KG1 (cell line): ENCODE measurements around the gene SNX33.
"Not testable (repeated sequence)": the region's sequence is repeated elsewhere in the genome, so short reads cannot be mapped to it uniquely, and the experiment has no call there.

Source experiments
- DNase-seq: peaks from one replicate; lab custom pipeline; 2025; lab: John Stamatoyannopoulos, UW

Gene SNX33, protein sequence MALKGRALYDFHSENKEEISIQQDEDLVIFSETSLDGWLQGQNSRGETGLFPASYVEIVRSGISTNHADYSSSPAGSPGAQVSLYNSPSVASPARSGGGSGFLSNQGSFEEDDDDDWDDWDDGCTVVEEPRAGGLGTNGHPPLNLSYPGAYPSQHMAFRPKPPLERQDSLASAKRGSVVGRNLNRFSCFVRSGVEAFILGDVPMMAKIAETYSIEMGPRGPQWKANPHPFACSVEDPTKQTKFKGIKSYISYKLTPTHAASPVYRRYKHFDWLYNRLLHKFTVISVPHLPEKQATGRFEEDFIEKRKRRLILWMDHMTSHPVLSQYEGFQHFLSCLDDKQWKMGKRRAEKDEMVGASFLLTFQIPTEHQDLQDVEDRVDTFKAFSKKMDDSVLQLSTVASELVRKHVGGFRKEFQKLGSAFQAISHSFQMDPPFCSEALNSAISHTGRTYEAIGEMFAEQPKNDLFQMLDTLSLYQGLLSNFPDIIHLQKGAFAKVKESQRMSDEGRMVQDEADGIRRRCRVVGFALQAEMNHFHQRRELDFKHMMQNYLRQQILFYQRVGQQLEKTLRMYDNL

DNA sequence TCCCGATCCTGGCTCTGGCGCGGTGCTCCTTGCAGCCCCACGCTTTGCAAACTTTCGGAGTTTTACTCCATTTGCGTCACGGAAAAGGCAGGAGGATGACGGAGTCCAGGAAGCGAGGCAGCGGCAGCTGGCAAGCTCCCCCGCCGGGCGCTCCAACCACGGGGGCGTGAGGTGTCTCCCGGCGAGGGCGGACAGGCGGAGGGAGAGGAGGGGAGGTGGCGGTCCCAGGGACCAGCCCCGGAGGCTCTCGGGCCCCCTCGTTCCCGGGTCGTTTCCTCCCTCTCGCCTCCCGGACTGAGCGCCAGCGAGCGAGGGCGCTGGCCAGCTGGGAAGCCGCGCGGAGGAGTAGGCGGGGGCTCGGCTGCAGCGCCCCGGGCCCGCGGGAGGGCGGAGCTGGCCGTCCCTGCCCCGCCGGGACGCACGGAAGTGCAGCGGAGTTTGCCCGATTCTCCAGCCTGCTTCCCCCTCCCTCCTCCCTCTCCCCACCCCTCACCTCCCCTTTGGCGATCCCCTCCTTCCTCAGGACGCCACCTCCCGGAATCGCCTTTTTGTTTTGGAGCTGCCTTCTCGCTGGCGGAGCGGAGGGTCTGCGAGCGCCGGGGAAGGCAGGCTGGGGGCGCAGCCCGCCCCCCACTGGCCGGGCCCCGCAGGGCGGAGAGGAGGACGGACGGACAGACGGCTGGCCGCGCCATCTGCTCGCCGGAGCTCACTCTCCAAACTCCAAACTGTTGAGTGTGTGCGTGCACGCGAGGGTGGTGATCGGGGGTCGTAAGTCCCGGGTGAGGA lies at the start of gene SNX33:
Gene SNX33, plus strand, starts transcription at position 543 of the 786 bp plus-strand sequence. CDS start 1,191 bp downstream, outside the sequence.
- DNase-seq, result no peak

DNA sequence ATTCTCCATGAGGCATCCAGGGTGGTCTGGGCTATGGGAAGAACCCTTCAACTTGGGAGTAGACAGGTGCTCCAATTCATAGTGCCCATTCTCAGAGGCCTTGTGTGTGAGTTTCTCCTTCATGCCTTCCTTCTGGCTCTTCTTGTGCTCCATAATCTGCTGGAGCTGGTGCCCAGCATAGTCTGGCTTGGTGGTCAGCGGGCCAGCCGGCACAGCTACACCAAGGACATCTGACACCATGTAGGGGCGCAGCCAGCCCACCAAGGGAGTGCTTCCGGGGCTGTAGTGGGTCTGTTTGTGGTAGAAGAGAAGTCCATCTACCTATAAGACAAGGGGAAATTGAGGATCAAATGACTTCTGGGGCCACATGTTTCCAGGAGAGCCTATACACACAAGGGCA lies 49.4 kb upstream of the SNX33 start:
- no peak for DNase-seq

- no peak for DNase-seq
These were observed 48.3 kb upstream of the SNX33 start for GRCh38 chr15:75599401-75599800.

DNA sequence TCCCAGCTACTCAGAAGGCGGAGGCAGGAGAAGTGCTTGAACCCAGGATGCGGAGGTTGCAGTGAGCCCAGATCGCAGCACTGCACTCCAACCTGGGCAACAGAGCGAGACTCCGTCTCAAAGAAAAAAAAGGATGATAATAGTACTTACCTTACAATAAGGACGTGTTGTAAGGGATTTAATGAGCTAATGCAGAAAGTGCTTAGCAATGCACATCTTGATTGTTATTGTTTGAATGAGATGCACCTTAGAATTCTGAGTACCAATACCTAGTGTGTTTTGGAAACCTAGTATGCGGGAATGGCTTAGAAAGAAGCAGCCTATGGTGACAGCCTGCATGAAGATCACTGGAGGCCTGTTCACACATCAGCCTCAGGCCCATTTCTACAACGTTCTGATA lies 41.7 kb upstream of the SNX33 start:
- DNase-seq, result no peak

- no peak for DNase-seq
These were observed 40.7 kb upstream of the SNX33 start for GRCh38 chr15:75606711-75607699.

DNA sequence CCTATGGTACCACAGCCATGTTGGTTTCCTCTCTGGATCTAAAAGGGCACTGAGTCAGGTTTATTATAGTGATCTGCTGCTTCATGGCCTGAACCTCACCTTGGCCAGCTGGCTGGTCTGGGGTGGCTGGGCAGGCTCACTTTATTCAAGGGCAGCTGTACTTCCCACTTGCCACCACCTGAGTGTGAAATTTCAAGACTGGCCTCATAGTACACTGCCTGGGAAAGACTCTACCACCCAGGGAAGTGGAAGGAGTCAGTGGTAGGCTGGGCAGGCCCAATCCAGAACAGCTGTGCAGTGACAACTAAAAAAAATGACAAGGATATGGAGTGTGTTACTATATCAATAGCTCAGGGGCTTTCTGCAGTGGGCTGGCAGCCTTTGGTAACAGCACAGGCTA lies 30.9 kb upstream of the SNX33 start:
- no peak for DNase-seq

GRCh38 chr15:75620058-75620820 lies 27.5 kb upstream of the SNX33 start:
- DNase-seq, result no peak

GRCh38 chr15:75620841-75621391 lies 26.8 kb upstream of the SNX33 start:
- no peak for DNase-seq

- DNase-seq, result no peak
These were observed 25.2 kb upstream of the SNX33 start for GRCh38 chr15:75622505-75622904.

GRCh38 chr15:75625542-75626347 lies 22.0 kb upstream of the SNX33 start, which contains the start of gene SNUPN:
SNUPN (minus strand) TSS chr15:75625725; CDS start chr15:75621051, 4,674 bp downstream.
- DNase-seq, result peak; percentile 91

DNA sequence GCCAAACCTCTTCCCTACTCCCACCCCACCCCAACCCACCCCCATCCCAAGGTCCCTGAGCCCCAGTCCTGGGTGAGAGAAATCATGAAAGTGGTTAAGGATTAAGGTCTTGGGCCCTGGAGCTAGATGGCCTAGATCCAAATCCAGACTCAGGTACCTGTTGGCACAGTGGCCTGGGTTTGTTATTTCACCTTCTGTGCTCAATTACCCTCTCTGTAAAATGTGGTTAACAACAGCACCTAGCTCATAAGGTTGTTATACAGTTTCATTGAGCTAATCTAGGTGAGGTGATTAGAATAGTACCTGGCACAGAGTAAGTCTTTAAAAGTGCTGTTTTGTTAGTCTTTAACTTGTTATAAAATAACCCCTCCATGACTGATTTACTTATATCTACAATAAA lies 15.8 kb upstream of the SNX33 start:
- no peak for DNase-seq

GRCh38 chr15:75633922-75634321 lies 13.8 kb upstream of the SNX33 start:
- DNase-seq, result not testable (repeated sequence)

GRCh38 chr15:75636026-75636425 lies 11.7 kb upstream of the SNX33 start:
- DNase-seq, result no peak

- DNase-seq, result no peak
These were observed 10.3 kb upstream of the SNX33 start for GRCh38 chr15:75637245-75638009.

- DNase-seq, result no peak
These were observed 8.5 kb upstream of the SNX33 start for GRCh38 chr15:75639191-75639708.

- DNase-seq, result peak; percentile 92
These were observed 7.8 kb upstream of the SNX33 start, which contains the start of gene IMP3 for GRCh38 chr15:75639709-75640482. IMP3 (minus strand) TSS chr15:75640224; CDS start chr15:75640168, 56 bp downstream.

DNA sequence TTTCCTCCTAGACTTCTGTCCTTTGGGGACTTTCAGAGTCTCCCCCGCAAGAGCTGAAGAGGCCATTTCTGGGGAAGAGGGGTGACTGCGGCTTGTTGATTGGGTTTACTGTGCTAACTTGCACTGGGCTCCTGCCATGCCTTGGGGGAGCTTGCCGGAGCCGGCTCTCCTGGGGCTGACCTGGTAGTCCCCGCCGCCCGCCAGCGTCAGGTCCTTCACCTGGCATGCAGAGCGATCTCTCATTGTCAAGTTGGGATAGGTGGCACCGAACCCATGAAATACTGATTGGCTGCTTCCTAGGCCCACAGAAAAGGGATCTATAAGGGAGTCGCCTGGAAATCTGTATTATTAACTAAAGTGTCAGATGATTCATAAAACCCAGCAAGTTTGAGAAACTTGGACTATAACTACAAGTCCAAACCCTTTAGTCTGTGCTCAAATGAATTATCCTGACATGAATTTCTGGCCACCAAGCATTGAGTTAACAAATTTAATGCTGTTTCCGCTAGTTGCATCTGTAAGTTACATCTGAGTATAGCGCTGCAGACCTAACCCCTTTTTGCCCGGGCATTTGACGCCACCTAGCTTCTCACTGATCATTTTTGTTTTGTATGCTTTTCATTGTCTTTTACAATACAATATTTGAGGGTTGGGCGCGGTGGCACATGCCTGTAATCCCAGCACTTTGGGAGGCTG lies 7.1 kb upstream of the SNX33 start:
- DNase-seq, result peak; percentile 76
